Body of pancreas (tissue), 4 donors: ENCODE results near the gene ARHGEF19.

Experiments used
- POLR2A ChIP-seq, 3 donors: fragments of 450-650 bp; IDR thresholded peaks; one replicate each; pipeline ENCODE4 v1.6.1; 2016; ENCODE audit warnings: antibody characterized with exemption in 3 of 3, mild to moderate bottlenecking in 2 of 3
- TF ChIP-seq, protein P1 (sequence below), 7 experiments: fragments of 450-650 bp in 4 of 7; fragments of 200-600 bp in 3 of 7; sonication (generic) in 3 of 7; IDR thresholded peaks; one replicate each; pipeline ENCODE4 v1.5.1; 2016 to 2019; ENCODE audit warnings: antibody characterized with exemption in 7 of 7

GRCh38 chr1:16239972-16240491, 27.6 kb upstream of the ARHGEF19 start:
- TF ChIP-seq, protein P1, sequence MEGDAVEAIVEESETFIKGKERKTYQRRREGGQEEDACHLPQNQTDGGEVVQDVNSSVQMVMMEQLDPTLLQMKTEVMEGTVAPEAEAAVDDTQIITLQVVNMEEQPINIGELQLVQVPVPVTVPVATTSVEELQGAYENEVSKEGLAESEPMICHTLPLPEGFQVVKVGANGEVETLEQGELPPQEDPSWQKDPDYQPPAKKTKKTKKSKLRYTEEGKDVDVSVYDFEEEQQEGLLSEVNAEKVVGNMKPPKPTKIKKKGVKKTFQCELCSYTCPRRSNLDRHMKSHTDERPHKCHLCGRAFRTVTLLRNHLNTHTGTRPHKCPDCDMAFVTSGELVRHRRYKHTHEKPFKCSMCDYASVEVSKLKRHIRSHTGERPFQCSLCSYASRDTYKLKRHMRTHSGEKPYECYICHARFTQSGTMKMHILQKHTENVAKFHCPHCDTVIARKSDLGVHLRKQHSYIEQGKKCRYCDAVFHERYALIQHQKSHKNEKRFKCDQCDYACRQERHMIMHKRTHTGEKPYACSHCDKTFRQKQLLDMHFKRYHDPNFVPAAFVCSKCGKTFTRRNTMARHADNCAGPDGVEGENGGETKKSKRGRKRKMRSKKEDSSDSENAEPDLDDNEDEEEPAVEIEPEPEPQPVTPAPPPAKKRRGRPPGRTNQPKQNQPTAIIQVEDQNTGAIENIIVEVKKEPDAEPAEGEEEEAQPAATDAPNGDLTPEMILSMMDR (IDR thresholded peaks at IDR 0.05): no peak
- no peak for TF ChIP-seq POLR2A (IDR thresholded peaks at IDR 0.05)
